ENCODE data around the gene CNN2.
A peak's percentile ranks its signal among the peaks of the same experiment; 100 is the strongest.

Gene CNN2

GRCh38 chr19:996051-996838, 30.2 kb upstream of the CNN2 start:
- DNase-seq = peak; percentile 9

- no peak for DNase-seq
Measured at GRCh38 chr19:998064-998463, 28.3 kb upstream of the CNN2 start.

GRCh38 chr19:999379-999719, 27.1 kb upstream of the CNN2 start:
- DNase-seq = no peak

- no peak for DNase-seq
Measured at GRCh38 chr19:1000095-1000494, 26.3 kb upstream of the CNN2 start, which contains the start of gene GRIN3B. Gene GRIN3B (plus strand): TSS chr19:1000419. CDS start chr19:1000438, 19 bp downstream.

- no peak for DNase-seq
Measured at GRCh38 chr19:1000591-1001537, 25.5 kb upstream of the CNN2 start.

GRCh38 chr19:1001538-1002166, 24.8 kb upstream of the CNN2 start:
- no peak for DNase-seq

- no peak for DNase-seq
Measured at GRCh38 chr19:1002600-1002999, 23.8 kb upstream of the CNN2 start.

GRCh38 chr19:1003283-1003682, 23.1 kb upstream of the CNN2 start:
- DNase-seq = no peak

- no peak for DNase-seq
Measured at GRCh38 chr19:1004204-1004802, 22.1 kb upstream of the CNN2 start.

- no peak for DNase-seq
Measured at GRCh38 chr19:1004803-1005664, 21.4 kb upstream of the CNN2 start.

- no peak for DNase-seq
Measured at GRCh38 chr19:1006711-1007398, 19.6 kb upstream of the CNN2 start.

GRCh38 chr19:1007399-1008251, 18.8 kb upstream of the CNN2 start:
- no peak for DNase-seq

- no peak for DNase-seq
Measured at GRCh38 chr19:1008268-1009040, 18.0 kb upstream of the CNN2 start.

- DNase-seq = no peak
Measured at GRCh38 chr19:1009041-1009980, 17.1 kb upstream of the CNN2 start.

- DNase-seq = no peak
Measured at GRCh38 chr19:1009981-1010538, 16.3 kb upstream of the CNN2 start.

- no peak for DNase-seq
Measured at GRCh38 chr19:1010586-1011510, 15.6 kb upstream of the CNN2 start.

- DNase-seq = no peak
Measured at GRCh38 chr19:1011831-1012333, 14.5 kb upstream of the CNN2 start.
